Hepatocyte (in vitro differentiated cells): ENCODE measurements around the gene URM1. TPM values are rescaled to one million over a fixed set of nuclear protein-coding genes. Genes with fewer than 3 reads are reported as not detected.

ENCODE experiments used
- DNase-seq: peaks from one replicate; pipeline ENCODE4 v3.0.0-alpha.2; 2016; ENCODE audit warnings: low spot score
- H2AFZ ChIP-seq: fragments of 200-600 bp; sonication (generic); 2 replicates; pipeline ENCODE4 v1.6.0; 2016; ENCODE audit warnings: antibody characterized with exemption, mild to moderate bottlenecking
- H3K27ac ChIP-seq: fragments of 200-600 bp; sonication (generic); 2 replicates; pipeline ENCODE4 v1.5.1; 2016; ENCODE audit warnings: mild to moderate bottlenecking
- H3K27me3 ChIP-seq: fragments of 200-600 bp; sonication (generic); 2 replicates; pipeline ENCODE4 v1.6.1; 2016
- H3K36me3 ChIP-seq: fragments of 200-600 bp; sonication (generic); replicated peaks from 2 replicates; pipeline ENCODE4 v1.5.1; 2016; ENCODE audit warnings: low read depth; ENCODE audit not compliant: insufficient read depth
- H3K4me1 ChIP-seq: fragments of 200-600 bp; sonication (generic); 2 replicates; pipeline ENCODE4 v1.5.1; 2016; ENCODE audit warnings: mild to moderate bottlenecking, moderate library complexity; ENCODE audit not compliant: insufficient read depth
- H3K4me2 ChIP-seq: fragments of 200-600 bp; sonication (generic); 2 replicates; pipeline ENCODE4 v1.6.0; 2016
- H3K4me3 ChIP-seq: fragments of 200-600 bp; sonication (generic); 2 replicates; pipeline ENCODE4 v1.5.1; 2016; ENCODE audit warnings: mild to moderate bottlenecking
- H3K79me2 ChIP-seq: fragments of 200-600 bp; sonication (generic); 2 replicates; pipeline ENCODE4 v1.6.0; 2017; ENCODE audit warnings: mild to moderate bottlenecking
- H3K9me2 ChIP-seq: fragments of 200-600 bp; sonication (generic); replicated peaks from 2 replicates; pipeline ENCODE4 v1.6.0; 2017; ENCODE audit warnings: mild to moderate bottlenecking; ENCODE audit not compliant: insufficient read depth
- H3K9me3 ChIP-seq: fragments of 200-600 bp; sonication (generic); 2 replicates; pipeline ENCODE4 v1.5.1; 2016; ENCODE audit warnings: low read depth, mild to moderate bottlenecking
- H4K20me1 ChIP-seq: fragments of 200-600 bp; sonication (generic); 2 replicates; pipeline ENCODE4 v1.6.0; 2016; ENCODE audit warnings: mild to moderate bottlenecking; ENCODE audit not compliant: insufficient read depth, poor library complexity, severe bottlenecking
- EZH2 ChIP-seq: fragments of 200-600 bp; sonication (generic); IDR thresholded peaks from 2 replicates; pipeline ENCODE4 v1.6.1; 2016; ENCODE audit warnings: antibody characterized with exemption, mild to moderate bottlenecking, borderline replicate concordance
- EZH2phosphoT487 ChIP-seq: fragments of 200-600 bp; sonication (generic); IDR thresholded peaks from one replicate; pipeline ENCODE4 v1.6.1; 2018; ENCODE audit warnings: antibody characterized with exemption, mild to moderate bottlenecking, low read depth, moderate library complexity; ENCODE audit not compliant: unreplicated experiment, severe bottlenecking
- WGBS: methylation state at CpG from one replicate; pipeline ENCODE4 v1.1.6; 2016; ENCODE audit warnings: low lambda C conversion rate; ENCODE audit errors: missing lambda C conversion rate; 5-methylcytosine and 5-hydroxymethylcytosine counted together
- polyA plus RNA-seq: library from polyadenylated mRNA; unstranded; fragments of >200 nt; fragmentation: Nextera tagmentation; extraction: Ambion mirVana; gene quantifications from 2 replicates; pipeline ENCODE4 v1.2.1, GENCODE V29; 2016
- total RNA-seq: library from RNA; depleted of rRNA; stranded (reverse); fragments of >200 nt; gene quantifications from 2 replicates; pipeline ENCODE4 v1.2.3, GENCODE V29; 2014
- TF ChIP-seq, protein P1 (sequence below): fragments of 200-600 bp; sonication (generic); IDR thresholded peaks from 2 replicates; pipeline ENCODE4 v1.5.1; 2016; ENCODE audit warnings: antibody characterized with exemption, mild to moderate bottlenecking; ENCODE audit not compliant: poor library complexity

The URM1 gene
- total and polyA plus RNA-seq, 2 experiments from 2014 or later, result 32.7 to 55.7 TPM

DNA sequence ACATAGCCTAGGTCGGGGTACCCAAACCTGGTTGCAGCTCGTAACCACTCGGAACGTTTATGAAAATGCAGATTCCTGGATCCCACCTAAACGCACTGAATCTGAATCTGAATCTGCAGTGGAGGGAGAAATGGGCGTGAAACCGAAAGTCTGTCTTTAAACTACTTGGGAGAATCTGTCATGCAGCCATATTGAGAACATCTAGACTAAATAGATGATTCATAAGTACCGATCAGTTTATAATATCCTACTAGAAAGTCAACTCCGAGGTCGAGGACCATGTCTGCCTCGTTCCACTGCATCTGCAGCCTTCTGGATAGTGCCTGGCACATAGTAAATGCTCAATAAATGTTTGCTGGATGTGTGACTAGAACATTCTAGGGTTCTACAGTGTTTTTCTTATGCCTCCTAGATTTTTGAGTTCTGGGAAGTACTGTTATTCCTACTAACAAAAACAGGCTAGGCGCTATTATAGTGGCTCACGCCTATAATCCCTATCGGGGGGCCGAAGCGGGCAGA lies 47.9 kb upstream of the URM1 start:
- TF ChIP-seq, protein P1, sequence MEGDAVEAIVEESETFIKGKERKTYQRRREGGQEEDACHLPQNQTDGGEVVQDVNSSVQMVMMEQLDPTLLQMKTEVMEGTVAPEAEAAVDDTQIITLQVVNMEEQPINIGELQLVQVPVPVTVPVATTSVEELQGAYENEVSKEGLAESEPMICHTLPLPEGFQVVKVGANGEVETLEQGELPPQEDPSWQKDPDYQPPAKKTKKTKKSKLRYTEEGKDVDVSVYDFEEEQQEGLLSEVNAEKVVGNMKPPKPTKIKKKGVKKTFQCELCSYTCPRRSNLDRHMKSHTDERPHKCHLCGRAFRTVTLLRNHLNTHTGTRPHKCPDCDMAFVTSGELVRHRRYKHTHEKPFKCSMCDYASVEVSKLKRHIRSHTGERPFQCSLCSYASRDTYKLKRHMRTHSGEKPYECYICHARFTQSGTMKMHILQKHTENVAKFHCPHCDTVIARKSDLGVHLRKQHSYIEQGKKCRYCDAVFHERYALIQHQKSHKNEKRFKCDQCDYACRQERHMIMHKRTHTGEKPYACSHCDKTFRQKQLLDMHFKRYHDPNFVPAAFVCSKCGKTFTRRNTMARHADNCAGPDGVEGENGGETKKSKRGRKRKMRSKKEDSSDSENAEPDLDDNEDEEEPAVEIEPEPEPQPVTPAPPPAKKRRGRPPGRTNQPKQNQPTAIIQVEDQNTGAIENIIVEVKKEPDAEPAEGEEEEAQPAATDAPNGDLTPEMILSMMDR, result no peak
- TF ChIP-seq EZH2 (no peak), EZH2phosphoT487 (no peak)
- Histone ChIP-seq H2AFZ (peak overlapping the region; percentile 77), H3K4me1 (peaks cover 13% of the 10 kb centered on the region), H3K27me3 (no peaks in the 10 kb centered on the region), H3K4me3 (peak overlapping the region; percentile 60), H3K9me3 (no peaks in the 10 kb centered on the region), H4K20me1 (peaks cover 5% of the 10 kb centered on the region), H3K4me2 (peak overlapping the region; percentile 88), H3K36me3 (no peaks in the 10 kb centered on the region), H3K27ac (peak overlapping the region; percentile 93), H3K79me2 (peaks cover 32% of the 10 kb centered on the region), H3K9me2 (no peaks in the 10 kb centered on the region)
- 32% methylated on average over 16 of the region's 16 CpGs for WGBS
- DNase-seq, result no peak

- Histone ChIP-seq H2AFZ (no peak overlapping the region), H3K4me1 (peaks cover 13% of the 10 kb centered on the region), H3K27ac (peak overlapping the region; percentile 93), H3K79me2 (peaks cover 32% of the 10 kb centered on the region), H3K9me3 (no peaks in the 10 kb centered on the region), H3K36me3 (no peaks in the 10 kb centered on the region), H4K20me1 (peaks cover 5% of the 10 kb centered on the region), H3K4me2 (peak overlapping the region; percentile 88), H3K4me3 (peak overlapping the region; percentile 60), H3K9me2 (no peaks in the 10 kb centered on the region), H3K27me3 (no peaks in the 10 kb centered on the region)
- TF ChIP-seq, protein P1, result no peak
- no peak for TF ChIP-seq EZH2
- no peak for TF ChIP-seq EZH2phosphoT487
- no peak for DNase-seq
- 90% methylated on average over 12 of the region's 12 CpGs for WGBS
Measured at GRCh38 chr9:128323791-128324190, 47.4 kb upstream of the URM1 start.

DNA sequence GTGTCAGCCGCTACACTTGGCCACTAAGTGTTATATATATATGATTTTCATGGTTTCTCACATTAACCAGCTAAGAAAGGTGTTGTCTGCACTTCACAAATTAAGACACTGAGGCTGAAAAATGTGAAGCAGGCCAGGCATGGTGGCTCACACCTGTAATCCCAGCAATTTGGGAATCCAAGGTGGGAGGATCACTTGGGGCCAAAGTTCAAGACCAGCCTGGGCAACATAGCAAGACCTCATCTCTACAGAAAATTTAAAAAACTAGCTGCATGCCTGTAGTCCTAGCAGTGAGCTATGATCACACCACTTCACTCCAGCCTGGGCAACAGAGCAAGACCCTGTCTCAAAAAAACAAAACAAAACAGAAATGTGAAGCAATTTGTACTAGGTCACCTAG lies 46.8 kb upstream of the URM1 start:
- 90% methylated on average over 1 of the region's 1 CpG for WGBS
- H3K27ac ChIP-seq, result no peak overlapping the region
- H3K79me2 ChIP-seq, result peaks cover 32% of the 10 kb centered on the region
- no peaks in the 10 kb centered on the region for H3K9me2 ChIP-seq
- peaks cover 13% of the 10 kb centered on the region for H3K4me1 ChIP-seq
- no peaks in the 10 kb centered on the region for H3K9me3 ChIP-seq
- TF ChIP-seq EZH2 (no peak), EZH2phosphoT487 (no peak)
- TF ChIP-seq, protein P1, result no peak
- H4K20me1 ChIP-seq, result peaks cover 5% of the 10 kb centered on the region
- H3K4me2 ChIP-seq, result peak overlapping the region; percentile 88
- DNase-seq, result no peak
- no peak overlapping the region for H3K4me3 ChIP-seq
- H3K27me3 ChIP-seq, result no peaks in the 10 kb centered on the region
- H3K36me3 ChIP-seq, result no peaks in the 10 kb centered on the region
- H2AFZ ChIP-seq, result no peak overlapping the region
